Stimulated activated CD8-positive, alpha-beta memory T cell treated with anti-CD3 and anti-CD28 coated beads, Interleukin-12 subunit alpha, Interleukin-12 subunit beta, amount 100 ng/mL, for 24 hours (primary cell): ENCODE measurements around the gene ZNRF2.
"Not testable (repeated sequence)": the region's sequence is repeated elsewhere in the genome, so short reads cannot be mapped to it uniquely, and the experiment has no call there.

Source experiments
- DNase-seq: peaks from one replicate; pipeline ENCODE4 v3.0.0-alpha.2; 2020; ENCODE audit errors: extremely low read depth

Gene ZNRF2

DNA sequence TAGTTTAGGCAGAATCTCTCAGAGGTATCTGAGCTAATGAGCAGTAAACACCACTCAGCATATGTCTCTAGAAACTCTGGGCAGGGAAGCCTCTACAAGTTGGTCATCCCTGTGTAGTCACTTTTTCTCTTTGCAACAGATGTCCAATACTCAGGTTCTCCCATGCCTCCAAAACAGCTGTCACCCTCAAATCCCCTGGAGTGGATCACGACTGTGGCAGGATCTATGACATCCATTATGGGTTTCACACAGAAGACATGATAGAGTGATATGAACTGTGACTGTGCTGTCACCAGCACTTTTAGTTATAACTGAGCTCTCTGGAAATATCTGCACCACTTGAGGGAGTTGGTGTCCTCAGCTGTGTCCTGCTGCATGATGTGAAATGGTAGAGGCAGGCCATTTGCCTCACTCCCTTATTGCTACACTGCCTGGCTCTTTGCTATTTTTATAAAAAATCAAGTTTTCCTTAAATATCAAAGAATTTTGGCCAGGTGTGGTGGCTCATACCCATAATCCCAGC lies 24.1 kb upstream of the ZNRF2 start:
- no peak for DNase-seq

DNA sequence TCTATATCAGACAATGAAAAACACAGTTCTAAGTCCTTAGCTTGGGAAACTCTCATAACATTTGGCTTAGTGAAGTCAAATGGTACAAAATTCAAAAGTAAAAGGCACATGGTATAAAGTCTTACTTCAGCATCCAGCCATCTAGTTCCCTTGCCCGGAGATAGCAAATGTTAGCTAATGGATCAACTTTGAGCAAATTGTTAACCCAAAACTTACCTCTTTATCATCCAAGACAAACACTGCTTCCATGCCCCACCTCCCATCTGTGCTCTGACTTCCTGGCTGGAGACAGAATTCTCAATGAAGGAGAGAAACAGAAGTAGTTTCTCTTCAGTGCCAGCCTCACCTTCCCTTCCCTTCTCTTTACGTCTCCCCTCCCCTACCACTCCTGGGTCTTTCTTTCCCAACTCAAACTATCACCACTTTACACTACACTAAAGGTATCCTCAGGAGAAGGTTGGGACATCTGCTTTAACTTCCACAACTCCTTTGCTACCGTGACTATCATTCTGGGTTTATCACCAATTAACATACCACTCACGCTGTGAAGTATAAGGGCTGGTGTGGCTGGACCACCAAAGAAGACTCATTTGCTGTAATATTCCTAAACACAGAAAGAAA lies 21.2 kb upstream of the ZNRF2 start:
- no peak for DNase-seq

DNA sequence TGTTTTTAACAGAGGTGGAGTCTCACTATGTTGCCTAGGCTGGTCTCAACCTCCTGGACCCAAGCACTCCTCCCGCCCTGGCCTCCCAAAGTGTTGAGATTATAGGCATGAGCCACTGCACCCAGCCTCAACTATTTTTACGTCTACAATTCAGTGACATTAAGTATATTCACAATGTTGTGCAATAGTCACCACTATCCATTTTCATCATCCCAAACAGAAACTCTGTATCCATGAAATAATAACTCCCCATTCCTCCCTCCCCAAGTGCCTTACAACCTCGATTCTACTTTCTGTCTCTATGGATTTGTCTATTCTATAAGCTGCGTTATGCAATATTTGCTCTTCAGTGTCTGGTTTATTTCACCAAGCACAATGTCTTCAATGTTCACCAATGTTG lies 20.3 kb upstream of the ZNRF2 start:
- DNase-seq = no peak

DNA sequence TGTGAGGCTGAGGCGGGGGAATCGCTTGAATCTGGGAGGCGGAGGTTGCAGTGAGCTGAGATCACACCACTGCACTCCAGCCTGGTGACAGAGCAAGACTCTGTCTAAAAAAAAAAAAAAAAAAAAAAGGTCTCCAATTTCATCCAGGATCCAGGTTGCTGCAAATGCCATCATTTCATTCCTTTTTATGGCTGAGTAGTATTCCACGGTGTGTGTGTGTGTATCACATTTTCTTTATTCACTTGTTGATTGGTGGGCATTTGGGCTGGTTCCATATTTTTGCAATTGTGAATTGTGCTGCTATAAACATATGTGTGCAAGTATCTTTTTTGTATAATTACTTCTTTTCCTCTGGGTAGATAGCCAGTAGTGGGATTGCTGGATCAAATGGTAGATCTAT lies 19.2 kb upstream of the ZNRF2 start:
- not testable (repeated sequence) for DNase-seq

DNA sequence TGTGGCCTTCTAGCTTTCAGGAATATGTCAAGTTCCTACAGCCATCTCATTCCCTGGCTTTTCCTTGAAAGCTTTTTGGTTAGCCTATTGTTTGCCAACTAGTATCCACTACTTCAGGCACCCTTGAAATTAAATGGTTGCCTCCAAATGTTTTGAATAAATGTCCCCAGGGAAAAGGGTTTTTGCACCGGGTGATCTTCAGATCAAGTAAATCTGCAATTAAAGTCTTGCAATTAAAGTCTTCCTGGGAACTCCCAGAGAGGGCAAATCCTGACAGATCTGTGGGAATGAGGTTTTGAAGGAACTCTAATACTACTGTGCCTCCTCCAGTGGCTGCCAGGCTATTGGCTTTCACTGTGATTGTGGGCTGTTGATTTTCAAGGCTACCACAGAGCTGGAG lies 17.7 kb upstream of the ZNRF2 start:
- DNase-seq = no peak

DNA sequence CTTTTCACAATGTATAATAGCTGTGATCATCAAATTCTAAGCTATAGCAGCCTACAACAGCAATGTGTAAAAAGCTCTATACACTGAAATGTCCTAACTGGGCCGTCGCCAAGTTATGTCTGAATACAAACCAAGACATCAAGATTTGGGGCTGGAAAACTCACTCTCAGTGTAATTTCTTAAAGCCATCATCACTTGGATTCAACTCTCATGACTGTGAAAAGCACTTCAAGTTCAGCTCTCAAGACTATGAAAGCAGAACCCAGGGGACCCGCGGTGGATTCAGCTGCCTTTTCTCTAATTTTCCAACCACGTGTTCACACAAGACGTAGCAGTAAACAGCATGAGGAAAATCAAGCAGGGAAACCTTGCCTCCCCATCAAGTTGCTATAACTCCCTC lies 15.8 kb upstream of the ZNRF2 start:
- DNase-seq = no peak

DNA sequence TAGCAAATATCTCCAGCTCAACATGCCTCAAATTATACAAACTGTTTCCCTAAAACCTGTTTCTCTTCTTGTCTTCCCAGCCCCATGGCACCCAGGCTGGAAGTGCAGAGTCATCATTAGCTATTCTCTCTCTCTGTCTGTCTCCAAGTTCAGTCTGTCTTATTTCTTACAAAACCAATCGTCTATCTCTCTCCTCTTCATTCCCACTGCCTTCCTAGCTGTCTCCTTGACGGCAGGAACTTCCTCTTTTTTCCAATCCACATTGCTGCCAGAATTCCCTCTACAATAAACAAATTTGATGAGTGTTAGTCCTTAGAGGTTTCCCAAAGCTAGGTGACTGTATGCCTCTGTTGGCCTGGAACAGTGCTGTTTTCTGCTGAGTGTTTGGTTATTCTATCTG lies 14.9 kb upstream of the ZNRF2 start:
- DNase-seq = no peak

DNA sequence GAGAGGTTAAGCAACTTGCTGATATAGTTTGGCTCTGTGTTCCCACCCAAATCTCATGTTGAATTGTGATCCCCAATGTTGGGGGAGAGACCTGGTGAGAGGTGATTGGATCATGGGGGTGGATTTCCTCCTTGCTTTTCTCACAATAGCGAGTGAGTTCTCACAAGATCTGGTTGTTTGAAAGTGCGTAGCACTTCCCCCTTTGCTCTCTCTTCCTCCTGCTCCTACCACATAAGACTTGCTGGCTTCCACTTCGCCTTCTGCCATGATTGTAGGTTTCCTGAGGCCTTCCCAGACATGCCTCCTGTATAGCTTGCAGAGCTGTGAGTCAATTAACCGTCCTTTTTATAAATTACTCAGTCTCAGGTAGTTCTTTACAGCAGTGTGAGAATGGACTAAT lies 13.5 kb upstream of the ZNRF2 start:
- DNase-seq = no peak

DNA sequence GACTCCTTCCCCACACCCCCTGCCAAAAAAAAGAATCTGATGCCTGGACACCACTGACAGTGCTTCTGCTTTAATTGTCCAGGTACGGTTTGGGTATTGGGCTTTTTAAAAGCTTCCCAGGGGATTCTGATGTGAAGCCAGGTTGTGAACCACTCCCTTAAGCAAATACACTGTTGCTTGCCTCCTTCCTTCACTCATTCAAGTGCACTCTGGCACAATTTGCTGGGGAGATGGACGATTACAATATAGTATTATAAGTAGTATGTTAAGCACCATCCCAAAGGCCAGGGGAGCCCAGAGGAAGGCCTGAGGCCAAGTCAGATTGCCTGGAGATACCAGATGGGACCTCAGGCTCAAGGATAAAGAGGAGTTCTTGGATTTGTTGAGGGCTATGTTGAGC lies 12.3 kb upstream of the ZNRF2 start:
- DNase-seq = no peak

DNA sequence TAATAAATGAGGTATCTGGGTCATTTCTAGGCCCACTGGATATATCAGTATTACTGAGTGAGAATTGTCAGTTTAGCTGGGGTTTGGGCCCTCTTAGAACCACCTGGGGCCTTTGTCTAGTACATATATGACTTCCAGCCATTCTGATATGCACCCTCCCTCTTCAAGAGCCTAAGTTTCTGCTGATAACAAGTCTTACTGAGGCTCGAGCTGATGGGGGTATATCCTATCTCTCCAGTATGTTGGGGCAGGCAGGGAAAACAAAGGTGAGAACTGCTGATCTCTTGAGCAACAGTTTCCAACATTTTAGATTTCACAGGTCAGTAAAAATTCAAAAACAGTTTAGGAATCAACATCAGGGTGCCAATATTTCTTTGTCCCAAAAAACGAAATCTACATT lies 10.8 kb upstream of the ZNRF2 start:
- no peak for DNase-seq

DNA sequence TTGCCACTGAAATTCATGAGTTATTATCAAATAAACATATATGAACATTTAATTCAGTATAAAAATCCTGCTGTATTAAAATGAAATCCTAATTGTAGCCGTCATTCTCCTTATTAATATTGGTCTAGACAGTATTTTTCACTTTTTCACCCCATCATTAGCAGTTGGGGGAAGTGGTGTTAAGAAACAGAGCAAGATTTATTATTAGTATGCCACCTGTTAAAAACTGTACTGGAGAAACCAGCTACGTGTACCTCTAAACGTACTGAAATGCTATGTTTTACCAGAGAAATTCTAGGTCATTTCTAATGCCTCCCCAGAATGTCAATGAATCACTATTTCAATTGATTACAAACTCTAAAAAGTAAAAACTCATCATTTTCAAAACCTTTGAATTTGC lies 9.8 kb upstream of the ZNRF2 start:
- no peak for DNase-seq

DNA sequence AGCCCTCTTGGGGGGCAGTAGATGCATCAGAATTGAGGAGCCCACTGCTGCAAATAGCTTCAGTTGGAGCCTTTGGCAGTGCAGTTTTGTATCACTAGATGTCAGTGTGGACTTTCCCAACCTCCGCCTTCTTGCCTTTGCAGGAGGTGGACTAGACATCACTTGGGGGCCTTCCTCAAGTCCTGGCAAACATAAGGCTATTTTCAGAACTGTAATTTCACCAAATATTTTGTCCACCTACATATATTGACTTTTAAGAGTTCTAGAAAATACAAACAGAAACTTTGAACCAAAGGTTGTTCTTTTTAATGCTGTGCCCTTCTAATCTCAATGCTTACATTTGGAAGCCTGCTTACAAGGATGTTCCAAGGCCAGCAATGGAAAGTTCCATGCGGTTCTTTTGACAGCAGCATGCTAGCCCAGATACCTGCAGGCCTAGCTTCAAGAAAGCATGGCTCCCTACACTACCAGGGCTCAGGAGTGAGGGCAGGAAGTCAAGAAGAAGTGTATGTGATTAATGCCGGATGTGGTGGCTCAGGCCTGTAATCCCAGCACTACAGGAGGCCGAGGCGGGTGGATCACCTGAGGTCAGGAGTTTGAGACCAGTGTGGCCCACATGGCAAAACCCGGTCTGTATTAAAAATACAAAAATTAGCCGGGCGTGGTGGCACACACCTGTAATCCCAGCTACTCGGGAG lies 8.0 kb upstream of the ZNRF2 start:
- no peak for DNase-seq

DNA sequence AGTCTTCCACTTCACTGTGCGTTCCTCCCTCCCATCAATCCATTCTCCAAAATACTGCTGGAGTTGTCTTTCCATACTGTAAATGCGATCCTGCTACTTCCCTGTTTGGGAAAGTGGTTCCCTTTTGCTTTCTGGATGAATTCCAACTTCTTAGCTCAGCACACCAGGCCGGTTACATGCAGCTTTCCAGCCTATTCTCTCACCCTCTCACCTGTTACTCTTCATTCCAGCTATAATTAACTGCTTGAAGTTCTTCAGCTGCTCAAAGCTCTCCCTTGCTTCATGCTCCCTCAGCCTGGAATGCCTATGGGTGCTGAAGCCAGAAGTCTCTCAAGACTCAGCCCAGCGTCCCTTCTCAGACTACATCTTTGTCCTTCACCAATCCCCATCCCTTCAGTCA lies 6.0 kb upstream of the ZNRF2 start:
- DNase-seq = no peak

DNA sequence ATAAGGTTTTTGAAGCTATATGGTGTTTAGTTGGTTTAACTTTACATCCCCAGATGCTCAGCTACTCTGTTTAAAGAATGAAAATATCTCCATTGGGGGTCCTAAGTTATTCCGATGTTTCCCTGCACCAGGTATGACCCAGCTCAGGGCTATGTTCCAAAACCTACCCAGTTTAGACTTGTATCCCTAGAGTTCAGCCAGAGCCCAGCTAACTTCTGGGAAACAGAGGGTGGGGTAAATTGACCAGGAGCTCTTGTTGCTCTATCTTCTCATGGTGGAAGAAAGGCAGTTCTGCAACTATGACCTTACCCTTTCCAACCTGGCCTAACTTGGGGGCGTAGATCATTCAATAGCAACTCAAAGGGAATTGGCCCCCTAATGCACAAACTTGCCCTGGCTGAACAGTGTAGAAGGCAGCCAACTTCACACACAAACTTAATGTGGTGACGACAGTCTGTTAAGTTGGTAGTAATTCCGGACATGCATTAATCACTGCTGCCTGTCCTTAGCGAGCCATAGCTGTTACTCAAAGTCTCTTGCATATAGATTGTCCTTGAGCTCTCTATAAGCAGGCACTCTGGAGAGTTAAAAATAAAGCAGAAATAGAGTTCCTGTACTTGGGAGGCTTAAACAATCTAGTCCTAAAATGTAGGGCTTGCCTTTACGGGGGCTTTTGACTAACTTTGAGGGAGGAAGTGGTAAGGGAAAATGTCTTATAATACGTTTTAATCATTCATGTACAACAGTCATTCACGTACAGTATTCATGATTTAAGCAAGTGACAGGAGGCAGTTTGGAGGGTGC lies 5.3 kb upstream of the ZNRF2 start:
- DNase-seq = no peak

DNA sequence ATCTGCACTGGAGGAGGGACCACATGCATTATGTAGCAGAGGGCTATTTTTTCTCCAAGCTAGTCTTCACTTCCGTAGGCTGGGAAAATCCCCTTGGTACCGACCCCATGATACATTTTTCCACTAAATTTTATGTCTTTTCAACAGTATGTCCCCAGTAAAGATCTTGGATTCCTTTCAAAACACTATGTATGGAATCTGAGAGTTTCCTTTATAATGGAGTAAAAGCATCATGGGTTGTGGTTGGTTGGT lies 4.8 kb upstream of the ZNRF2 start:
- DNase-seq = no peak

DNA sequence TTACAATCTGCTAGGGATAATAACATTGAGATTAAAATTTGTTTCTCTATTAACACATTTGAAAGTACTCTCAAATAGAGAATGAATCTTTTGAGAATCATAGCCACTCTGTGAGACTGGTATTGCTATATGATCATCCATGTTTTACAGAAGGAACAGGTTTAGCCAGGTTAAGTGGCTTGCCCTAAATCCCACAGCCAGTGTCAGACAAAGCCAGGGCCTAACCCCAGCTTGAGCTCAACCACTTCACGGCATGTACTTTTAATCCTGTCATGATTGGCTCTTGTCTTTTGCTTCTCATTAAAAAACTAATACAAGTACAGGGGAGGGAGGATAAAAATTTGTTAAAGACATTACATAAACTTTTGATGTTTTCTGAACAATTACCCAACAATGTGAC lies 3.8 kb upstream of the ZNRF2 start:
- DNase-seq = no peak

DNA sequence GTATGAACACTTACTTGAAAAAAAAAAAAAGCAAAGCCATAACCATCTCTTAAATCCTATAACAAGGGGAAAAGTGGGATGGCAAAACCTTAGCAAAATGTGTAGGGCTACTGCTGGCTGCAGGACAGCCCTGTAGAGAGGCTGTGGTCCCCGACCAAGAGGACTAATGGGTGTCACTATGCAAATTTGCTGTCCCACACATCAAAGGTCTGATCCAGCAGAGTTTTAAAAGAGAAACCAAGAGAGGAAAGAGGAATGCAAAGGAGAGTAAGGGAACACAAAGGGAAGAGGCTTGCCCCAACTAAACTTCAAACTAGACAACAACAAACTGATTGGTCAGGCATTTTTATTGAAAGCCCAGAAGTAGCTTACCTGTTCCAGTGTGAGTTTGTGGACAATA lies 3.1 kb upstream of the ZNRF2 start:
- no peak for DNase-seq

DNA sequence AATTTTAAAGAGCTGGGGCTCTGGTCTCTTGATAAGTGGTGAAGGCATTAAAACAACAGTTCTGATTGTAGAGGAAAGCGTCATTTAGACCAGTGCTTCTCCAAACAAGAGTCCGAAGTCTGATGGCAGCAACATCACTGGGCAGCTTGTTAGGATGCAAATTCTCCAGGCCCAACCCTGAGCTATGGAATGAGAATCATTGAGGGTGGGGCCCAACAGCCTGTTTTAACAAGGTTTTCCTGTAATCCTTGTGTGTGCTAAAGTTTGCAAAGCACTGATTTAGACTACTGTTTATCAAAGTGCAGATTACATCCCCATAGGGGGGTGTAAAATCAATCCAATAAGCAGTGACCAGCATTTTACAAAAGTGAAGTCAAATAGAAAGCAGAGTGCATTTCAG lies 2.6 kb upstream of the ZNRF2 start:
- no peak for DNase-seq

DNA sequence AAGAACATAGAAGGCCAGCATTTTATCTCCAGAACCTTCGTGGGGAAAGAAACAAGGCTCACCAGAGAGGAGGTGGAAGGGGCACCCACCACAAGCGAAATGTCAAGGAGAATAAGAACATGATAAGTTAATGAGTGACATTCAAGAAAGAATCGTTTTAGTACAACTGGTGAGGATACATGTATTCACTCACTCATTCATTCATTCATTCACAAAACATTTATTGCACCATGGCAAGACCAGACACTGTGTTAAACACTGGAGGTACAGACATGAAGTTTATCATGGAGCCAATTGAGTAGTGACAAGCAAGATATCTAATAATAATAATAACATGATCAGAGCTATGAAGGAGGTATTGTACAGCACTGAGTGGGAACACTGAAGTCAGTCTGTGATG lies 1.7 kb upstream of the ZNRF2 start:
- no peak for DNase-seq

DNA sequence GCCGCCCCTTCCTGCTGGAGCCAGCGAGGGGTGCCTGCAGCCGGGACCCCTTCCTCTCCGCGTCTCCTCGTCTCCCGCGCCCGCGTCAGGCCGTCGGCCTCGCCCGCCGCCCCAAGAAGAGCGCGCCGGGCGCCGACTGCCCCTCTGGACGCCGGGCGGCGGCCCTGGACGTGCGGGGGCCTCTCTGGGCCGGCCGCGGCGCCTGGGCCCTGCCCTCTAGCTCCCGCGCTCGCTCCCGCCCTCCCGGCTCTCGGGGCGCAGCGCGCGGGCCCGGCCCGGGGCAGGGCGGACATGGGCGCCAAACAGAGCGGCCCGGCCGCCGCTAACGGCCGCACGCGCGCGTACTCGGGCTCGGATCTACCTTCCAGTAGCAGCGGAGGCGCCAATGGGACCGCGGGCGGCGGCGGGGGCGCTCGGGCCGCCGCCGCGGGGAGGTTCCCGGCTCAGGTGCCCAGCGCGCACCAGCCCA lies 704 bp downstream of the ZNRF2 start:
- DNase-seq = no peak

DNA sequence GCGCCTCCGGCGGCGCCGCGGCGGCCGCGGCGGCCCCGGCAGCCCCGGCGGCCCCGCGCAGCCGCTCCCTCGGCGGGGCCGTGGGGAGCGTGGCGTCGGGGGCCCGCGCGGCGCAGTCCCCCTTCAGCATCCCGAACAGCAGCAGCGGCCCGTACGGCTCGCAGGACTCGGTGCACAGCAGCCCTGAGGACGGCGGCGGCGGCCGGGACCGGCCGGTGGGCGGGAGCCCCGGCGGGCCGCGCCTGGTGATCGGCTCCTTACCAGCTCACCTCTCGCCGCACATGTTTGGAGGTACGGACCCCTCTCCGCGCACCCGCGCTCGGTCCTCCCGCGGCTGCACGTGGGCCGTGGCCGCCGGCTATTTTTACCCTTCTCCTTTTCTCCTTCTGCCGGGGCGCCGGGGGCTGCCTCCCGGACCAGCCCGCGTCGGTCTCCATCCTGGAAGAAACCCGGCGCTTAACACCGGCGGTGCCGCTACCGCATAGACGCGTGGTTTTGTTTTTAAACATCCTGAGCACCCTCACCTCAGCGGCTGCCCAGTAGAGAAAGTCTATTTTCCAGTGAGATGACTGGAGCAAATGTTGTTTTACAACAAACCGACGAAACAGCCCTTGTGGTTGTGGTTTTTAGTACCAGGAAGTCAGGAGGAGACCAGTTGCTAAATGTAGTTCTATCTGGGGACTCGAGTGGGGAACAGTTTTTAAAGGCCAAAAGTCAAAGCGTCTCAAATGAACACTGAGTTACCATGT lies 1.3 kb downstream of the ZNRF2 start:
- DNase-seq = no peak

DNA sequence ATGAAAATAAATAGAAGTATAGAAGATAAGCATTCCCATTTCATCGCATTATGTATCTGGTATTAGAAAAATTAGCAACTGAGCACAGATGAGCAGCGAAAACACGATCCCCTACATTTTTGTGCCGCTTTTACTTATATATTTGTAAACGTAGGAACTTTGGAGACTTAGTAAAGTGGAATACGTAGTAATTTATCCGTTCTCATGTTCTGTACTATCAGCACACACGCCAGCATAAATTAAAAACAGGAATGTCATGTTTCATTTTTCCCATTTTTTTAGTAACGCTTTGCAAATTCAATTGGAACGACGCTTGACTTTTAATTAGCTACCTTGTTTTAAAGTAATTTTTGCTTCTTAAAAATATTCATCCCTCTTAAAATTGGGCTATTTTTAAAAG lies 2.4 kb downstream of the ZNRF2 start:
- no peak for DNase-seq
